Superior temporal gyrus (tissue), 1 donor: ENCODE data around the gene SMARCC1.

Experiments used
- DNase-seq: peaks from one replicate; pipeline ENCODE4 v3.0.0-alpha.2; 2016; ENCODE audit errors: extremely low spot score

SMARCC1 gene

DNA sequence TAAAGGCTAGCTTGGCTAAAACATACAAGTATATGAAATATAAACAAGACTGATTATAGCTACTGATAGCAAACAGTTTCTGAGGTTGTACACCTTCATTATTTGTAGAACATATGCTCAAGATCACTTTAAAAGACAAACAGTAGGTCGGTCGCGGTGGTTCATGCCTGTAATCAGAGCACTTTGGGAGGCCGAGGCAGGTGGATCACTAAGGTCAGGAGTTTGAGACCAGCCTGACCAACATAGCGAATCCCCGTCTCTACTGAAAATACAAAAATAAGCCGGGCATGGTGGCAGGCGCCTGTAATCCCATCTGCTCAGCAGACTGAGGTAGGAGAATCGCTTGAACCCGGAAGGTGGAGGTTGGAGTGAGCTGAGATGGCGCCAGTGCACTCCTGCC lies 80.3 kb downstream of the SMARCC1 start:
- DNase-seq: no peak

DNA sequence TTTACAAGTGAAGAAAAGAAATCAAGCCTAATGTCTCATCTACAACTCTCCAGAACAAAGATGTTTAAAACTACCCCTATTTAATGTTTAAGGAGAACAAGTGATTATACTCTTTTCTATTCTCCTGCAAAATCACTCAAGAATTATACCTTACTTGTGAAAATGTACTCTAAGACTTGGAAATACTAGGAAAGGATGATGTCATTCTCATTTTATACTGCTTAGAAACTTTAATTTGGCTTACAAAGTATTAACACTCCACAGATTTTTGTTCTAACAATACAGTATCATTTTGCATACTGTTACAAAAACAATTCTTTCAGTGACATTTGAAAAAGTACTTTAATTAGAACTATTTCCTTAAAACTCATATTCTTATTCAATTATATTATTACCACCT lies 89.5 kb downstream of the SMARCC1 start:
- no peak for DNase-seq

DNA sequence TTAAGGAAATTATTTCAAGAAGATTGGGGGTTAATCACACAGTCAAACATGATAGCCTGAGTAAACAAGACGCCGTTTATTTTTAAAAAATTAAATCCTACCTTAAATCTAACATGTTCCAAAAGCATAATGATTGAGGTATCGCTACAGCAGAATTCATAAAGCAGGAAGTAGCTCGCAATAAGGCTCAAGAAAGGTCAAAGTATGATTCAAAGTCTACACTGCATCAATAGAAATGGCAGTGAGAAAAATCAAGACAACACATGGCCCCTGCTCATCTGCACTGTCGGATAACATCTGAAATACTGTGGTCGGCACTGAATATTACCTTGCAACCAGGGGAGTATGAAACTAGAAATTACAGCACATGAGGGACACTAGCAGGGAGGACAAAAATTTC lies 93.2 kb downstream of the SMARCC1 start:
- DNase-seq: no peak

GRCh38 chr3:47685037-47685436 lies 96.7 kb downstream of the SMARCC1 start:
- DNase-seq: no peak

GRCh38 chr3:47681016-47681415 lies 100.7 kb downstream of the SMARCC1 start:
- DNase-seq: peak; percentile 77

- peak; percentile 18 for DNase-seq
These were observed 103.0 kb downstream of the SMARCC1 start for GRCh38 chr3:47678446-47679338.

DNA sequence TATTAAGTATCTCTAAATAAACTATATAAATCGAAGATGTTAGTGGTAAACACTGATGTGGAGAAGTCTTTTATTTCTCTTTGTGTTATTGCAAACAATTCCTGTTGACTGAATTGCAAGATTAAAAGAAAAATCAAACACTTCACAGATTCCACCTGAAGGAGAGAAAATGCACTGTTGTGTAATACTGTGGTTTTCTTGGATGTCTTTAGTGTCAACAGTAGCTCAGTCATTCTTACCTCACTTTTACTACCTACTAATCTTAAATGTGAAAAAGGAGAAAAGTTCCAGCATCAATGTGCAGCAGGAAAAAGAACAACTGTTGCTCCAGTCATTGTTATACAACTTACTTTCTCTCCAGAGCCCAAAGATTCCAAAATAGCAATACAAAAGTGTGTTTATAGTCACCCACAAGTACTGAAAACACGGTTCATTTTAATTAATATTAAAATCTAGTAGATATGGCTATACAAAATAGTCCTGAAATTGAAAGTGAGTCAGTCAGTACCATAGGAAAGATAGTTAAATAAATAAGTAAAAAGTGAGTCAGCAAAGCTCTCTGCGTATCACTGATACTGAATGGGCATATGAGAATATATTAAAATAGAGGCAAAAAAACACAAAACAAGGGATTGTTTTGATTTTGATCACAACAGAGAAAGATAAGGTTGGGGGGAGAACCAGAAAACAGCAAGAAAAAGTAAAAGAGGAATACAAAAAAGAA lies 112.5 kb downstream of the SMARCC1 start:
- no peak for DNase-seq

DNA sequence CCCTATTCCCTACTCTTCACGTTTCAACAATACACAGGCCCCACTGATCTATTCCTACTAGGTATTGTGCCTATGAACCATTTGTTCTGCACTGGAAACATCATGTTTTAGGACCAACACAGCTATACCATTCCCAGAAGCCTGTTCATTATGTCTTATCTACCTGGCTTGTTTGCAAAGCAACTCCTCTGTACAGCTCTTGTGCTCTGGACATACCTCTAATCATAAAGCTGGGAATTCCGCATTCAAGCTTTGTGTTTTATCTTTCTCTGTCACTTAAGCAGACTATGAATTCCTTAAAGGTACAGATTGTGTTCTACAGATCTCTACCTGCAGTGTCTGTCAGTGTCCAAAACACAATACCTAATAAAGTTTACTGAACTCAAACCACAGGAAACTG lies 115.6 kb downstream of the SMARCC1 start:
- DNase-seq: no peak

DNA sequence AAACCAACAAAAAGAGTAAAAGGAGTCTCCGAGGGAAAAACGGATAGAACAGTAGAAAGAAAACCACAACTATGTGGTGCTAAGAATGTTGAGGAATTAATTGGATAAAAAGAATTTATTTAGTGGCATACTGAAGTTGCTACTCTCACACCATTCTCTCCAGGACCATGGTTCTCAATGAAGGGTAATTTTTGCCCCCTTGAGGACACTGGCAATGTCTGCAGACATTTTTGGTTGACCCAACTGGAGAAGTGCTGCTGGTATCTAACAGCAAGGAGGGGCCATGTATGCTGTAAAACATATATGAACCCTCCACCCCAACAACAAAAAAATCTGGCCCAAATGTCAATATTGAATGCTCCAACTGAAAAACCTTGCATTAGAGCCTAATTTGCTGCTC lies 117.2 kb downstream of the SMARCC1 start:
- DNase-seq: peak; percentile 40

- no peak for DNase-seq
These were observed 118.0 kb downstream of the SMARCC1 start for GRCh38 chr3:47663630-47664240.

DNA sequence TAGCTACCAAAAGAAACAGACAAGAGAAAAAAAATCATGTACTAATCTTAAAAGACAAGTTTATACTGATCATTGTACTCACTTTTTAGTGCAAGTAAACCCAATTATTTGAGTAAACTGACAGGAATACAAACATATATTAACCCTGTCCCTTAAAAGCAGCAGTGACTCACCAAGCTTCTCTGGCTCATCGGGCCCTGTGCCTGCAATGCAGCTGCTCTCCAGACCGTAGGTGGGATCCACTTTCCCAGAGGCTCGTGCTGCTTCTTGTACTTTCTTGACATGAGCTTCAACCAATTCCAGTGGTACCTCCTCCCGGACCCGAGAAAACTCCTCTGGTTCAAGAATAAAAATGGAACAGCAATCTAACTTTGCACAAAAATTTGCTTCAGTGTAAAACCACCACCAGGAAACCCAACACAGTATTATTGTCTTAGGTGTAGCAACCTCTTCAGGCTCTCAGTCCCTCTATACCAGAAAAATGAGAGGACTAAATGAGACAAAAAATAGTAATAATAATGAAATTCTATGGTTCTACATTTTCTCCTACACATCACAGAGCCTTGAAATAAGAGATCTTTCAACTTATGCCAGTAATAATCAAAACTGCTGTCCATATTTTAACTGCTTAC lies 120.5 kb downstream of the SMARCC1 start:
- peak; percentile 48 for DNase-seq

DNA sequence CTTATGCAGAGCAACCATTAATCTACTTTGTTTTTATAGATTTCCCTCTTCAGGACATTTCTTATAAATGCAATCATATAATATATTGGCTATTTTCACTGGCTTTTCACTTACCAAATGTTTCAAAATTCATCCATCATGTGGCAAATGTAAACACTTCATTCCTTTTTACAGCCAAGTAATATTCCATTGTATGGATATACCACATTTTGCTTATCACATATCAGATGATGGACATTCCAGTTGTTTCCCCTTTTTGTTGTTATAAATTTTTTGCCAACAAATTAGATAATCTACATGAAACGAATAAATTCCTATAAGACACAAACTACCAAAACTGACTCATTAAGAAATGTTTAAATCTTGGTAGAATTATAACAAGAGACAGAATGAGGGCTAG lies 123.2 kb downstream of the SMARCC1 start:
- no peak for DNase-seq

DNA sequence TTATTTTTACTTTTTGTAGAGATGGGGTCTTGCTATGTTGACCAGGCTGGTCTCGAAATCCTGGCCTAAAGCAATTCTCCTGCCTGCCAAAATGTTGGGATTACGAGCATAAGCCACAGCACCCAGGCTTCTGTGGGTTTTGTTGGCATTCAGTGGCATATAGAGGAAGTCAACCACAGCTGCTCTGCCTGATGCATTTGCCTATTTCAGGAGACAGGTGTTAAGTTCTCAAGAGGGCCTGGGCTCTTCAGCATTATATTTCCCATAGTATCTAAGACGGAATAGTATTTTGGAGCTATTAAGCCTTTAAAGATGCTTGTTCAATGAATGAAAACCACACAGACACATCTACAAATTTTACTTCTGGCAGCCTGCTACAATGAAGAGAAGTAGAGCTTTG lies 129.6 kb downstream of the SMARCC1 start:
- no peak for DNase-seq

- no peak for DNase-seq
These were observed 131.4 kb downstream of the SMARCC1 start for GRCh38 chr3:47650294-47650693.

GRCh38 chr3:47647550-47647949 lies 134.1 kb downstream of the SMARCC1 start:
- DNase-seq: no peak

DNA sequence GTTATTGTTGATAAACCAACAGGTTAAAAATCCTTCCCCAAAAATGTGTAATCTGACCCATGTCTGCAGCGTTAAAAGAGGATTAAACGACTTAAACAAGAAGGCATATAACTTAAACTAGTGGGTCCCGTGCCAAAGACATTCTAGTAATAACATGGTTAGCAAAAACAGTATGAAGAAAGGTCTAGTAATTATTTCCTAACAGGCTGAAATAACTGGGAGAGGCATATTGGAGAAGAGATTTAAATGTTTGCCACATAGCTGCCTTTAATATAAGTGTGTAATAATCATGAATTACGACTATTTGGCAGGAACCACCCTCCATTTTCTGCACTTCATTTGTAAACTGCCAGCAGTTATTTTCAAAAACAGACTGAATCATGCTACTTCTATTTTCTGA lies 135.3 kb downstream of the SMARCC1 start:
- DNase-seq: no peak

DNA sequence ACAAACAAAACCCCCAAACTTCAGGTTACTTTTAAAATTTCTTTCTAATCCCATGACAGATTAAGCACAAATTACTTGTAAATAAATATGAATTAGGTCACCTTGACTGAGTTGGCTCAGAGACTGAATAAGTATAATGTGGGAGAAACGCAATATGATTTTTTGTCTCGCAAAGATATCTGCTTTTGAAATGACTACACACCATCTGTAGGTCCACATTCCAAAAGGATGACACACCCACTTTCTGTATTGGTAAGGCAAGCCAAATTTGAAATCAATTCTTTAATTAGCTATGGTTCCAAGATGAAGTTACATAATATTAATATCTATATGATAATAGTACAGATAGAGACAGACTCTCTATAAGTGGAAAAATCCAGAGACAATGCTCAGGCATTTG lies 136.1 kb downstream of the SMARCC1 start:
- no peak for DNase-seq

DNA sequence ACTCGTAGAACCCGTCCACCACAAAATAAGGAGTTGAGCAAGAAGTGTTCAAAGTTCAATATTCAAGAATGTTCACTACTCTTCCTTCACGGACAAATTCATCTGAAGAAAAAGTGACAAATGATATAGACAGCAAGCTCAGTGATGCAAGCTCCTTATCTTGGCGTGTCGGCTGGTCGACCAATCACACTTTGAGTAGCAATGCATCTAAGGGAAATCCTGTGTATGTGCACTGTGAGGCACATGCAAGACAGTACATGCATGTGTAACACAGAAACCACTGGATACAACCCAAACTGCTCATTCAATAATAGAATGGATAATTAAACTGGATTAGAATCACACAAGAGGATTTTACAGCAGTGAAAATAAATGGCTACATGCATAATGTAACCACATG lies 138.6 kb downstream of the SMARCC1 start:
- DNase-seq: no peak

- DNase-seq: no peak
These were observed 140.0 kb downstream of the SMARCC1 start for GRCh38 chr3:47641739-47642138.

DNA sequence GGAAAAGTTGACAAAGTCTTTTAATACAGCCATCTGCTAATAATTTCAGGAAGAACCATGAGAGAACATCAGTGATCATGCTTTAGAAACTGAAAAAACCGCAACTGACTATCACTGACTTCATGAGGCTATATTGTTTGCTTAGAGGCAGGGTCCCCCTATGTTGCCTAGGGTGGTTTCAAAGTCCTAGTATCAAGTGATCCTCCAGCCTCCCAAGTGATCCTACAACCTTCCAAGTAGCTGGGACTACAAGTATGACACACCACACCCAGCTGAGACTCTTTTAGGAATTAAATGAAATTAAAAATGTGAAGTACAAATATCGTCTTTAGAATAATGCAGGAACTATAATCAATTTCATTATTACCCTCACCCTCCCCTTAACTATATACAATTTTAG lies 144.8 kb downstream of the SMARCC1 start:
- DNase-seq: no peak

- DNase-seq: no peak
These were observed 145.5 kb downstream of the SMARCC1 start for GRCh38 chr3:47636225-47636624.

GRCh38 chr3:47635536-47635935 lies 146.2 kb downstream of the SMARCC1 start:
- peak; percentile 46 for DNase-seq
